Osteocyte (in vitro differentiated cells): ENCODE data around the gene CHDH. TPM values are rescaled to one million over a fixed set of nuclear protein-coding genes. Genes with fewer than 3 reads are reported as not detected.

Experiments used
- DNase-seq: peaks from one replicate; pipeline ENCODE4 v3.0.0; 2021; ENCODE audit warnings: mixed read lengths; ENCODE audit not compliant: unreplicated experiment; ENCODE audit errors: extremely low spot score
- H3K27ac Mint-ChIP-seq: one replicate; pipeline ENCODE4 v1.8.0; 2021; ENCODE audit warnings: mild to moderate bottlenecking, mixed read lengths; ENCODE audit not compliant: unreplicated experiment
- H3K27me3 Mint-ChIP-seq: one replicate; pipeline ENCODE4 v1.8.0; 2021; ENCODE audit warnings: mixed read lengths; ENCODE audit not compliant: unreplicated experiment
- H3K36me3 Mint-ChIP-seq: one replicate; pipeline ENCODE4 v1.8.0; 2021; ENCODE audit warnings: mixed read lengths; ENCODE audit not compliant: unreplicated experiment
- H3K4me1 Mint-ChIP-seq: one replicate; pipeline ENCODE4 v1.8.0; 2021; ENCODE audit warnings: mixed read lengths; ENCODE audit not compliant: unreplicated experiment
- H3K4me3 Mint-ChIP-seq: one replicate; pipeline ENCODE4 v1.8.0; 2021; ENCODE audit warnings: mild to moderate bottlenecking, moderate library complexity, mixed read lengths; ENCODE audit not compliant: unreplicated experiment
- H3K9me3 Mint-ChIP-seq: one replicate; pipeline ENCODE4 v1.8.0; 2021; ENCODE audit warnings: mixed read lengths; ENCODE audit not compliant: unreplicated experiment
- CTCF ChIP-seq: fragments of 200-600 bp; sonication (generic); IDR thresholded peaks from 2 replicates; pipeline ENCODE4 v1.5.0; 2021; ENCODE audit warnings: antibody characterized with exemption, mild to moderate bottlenecking, moderate library complexity
- total RNA-seq: library from RNA; stranded (reverse); gene quantifications from 2 replicates; pipeline ENCODE4 v1.2.1, GENCODE V29; 2021

The CHDH gene
- total RNA-seq, 1 donor from 2014 or later: 0.86 TPM

GRCh38 chr3:53817809-53818208 is 28.4 kb downstream of the CHDH start:
- peak; percentile 80 for DNase-seq
- Mint-ChIP-seq H3K4me1 (no peaks in the 10 kb centered on the region), H3K27ac (no peak overlapping the region), H3K36me3 (no peaks in the 10 kb centered on the region), H3K4me3 (no peak overlapping the region), H3K9me3 (no peaks in the 10 kb centered on the region), H3K27me3 (no peaks in the 10 kb centered on the region)
- no peak for TF ChIP-seq CTCF

DNA sequence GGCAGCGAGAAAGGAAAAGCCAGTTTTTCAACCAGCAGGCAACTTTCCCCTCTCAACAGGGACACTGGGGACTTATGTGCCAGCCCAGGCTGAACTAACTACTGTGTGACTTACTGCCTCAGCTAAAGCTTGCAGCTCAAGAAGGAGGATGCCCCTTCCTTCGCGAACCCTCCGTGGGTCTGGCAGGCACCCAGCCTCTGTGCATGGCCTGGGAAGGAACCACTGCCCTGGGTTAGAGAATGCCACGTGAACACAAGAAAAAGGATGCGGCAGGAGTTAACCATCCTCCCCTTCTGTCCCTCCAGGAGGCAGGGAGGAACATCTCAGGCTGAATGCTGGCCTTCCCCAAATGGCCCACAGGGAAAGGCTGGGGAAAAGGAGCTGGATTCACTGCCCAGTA is 29.0 kb downstream of the CHDH start:
- Mint-ChIP-seq H3K27me3 (no peaks in the 10 kb centered on the region), H3K36me3 (no peaks in the 10 kb centered on the region), H3K9me3 (no peaks in the 10 kb centered on the region), H3K4me1 (no peaks in the 10 kb centered on the region), H3K4me3 (no peak overlapping the region), H3K27ac (no peak overlapping the region)
- no peak for TF ChIP-seq CTCF
- DNase-seq: peak; percentile 67

DNA sequence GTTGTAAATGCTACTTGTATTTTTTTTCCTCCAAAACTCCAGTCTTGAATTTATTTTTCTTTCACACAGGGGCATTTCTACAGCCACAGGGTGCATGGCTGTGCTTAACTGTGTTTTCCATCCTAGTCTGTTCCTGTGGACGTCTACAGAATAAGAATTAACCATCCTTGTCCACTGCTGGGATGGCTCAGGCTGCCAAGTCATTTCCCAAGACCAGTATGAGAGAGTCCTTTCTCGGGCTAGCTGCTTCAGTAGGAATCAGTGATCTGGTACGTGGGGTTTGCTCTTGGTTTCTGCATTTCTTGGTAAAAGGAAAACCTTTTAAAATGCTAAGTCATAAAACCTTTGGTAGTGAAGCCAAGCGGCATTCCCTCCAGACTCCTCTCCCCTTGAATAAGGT is 29.8 kb downstream of the CHDH start:
- Mint-ChIP-seq H3K4me1 (no peaks in the 10 kb centered on the region), H3K27me3 (no peaks in the 10 kb centered on the region), H3K9me3 (no peaks in the 10 kb centered on the region), H3K4me3 (no peak overlapping the region), H3K36me3 (no peaks in the 10 kb centered on the region), H3K27ac (no peak overlapping the region)
- TF ChIP-seq CTCF: no peak
- DNase-seq: peak; percentile 17

DNA sequence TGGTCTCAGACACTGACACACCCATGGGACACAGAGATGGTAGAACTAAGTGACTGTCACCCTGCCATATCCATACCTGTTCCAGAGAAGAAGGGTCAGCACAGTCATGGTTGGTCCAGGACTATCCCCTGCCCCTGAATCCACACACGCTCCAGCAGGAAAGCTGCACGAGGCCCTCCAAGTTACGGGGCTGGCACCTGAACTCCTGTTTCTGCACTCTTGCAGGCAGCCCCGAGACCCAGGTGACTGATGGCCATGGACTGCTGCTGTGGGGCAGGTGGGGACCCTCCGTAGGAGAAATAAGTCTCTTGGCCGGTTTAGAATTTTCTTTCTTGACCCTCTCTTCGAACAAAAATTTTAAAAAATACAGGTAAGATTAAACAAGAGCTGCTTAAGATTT is 30.6 kb downstream of the CHDH start:
- H3K27me3 Mint-ChIP-seq: no peaks in the 10 kb centered on the region
- no peaks in the 10 kb centered on the region for H3K4me1 Mint-ChIP-seq
- H3K27ac Mint-ChIP-seq: no peak overlapping the region
- H3K36me3 Mint-ChIP-seq: no peaks in the 10 kb centered on the region
- peak; percentile 70 for DNase-seq
- TF ChIP-seq CTCF: no peak
- no peaks in the 10 kb centered on the region for H3K9me3 Mint-ChIP-seq
- H3K4me3 Mint-ChIP-seq: no peak overlapping the region

DNA sequence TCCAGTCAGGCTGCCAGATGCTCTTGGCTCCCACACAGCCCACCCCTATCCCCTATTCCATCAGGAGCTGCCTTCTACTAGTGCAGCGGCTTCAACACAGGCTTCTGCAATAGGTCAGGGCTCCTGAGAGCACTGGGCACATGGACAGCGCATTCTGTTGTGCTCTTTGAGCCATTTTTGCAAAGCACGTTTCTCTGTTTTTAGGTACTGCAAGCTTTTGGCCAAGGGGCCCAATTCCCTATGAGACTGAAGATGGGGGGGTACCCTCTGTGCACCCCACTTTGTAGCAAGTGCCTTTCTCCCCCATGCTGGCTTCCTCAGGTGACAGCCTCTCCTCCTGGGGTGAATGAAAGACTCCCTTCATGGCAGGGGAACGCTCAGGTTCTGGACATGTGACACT is 31.2 kb downstream of the CHDH start:
- no peak overlapping the region for H3K4me3 Mint-ChIP-seq
- no peaks in the 10 kb centered on the region for H3K27me3 Mint-ChIP-seq
- no peaks in the 10 kb centered on the region for H3K9me3 Mint-ChIP-seq
- no peak overlapping the region for H3K27ac Mint-ChIP-seq
- peak; percentile 57 for DNase-seq
- no peaks in the 10 kb centered on the region for H3K36me3 Mint-ChIP-seq
- no peak for TF ChIP-seq CTCF
- H3K4me1 Mint-ChIP-seq: no peaks in the 10 kb centered on the region
